ENCODE results near the gene TTN. TPM values are rescaled to one million over a fixed set of nuclear protein-coding genes. Genes with fewer than 3 reads are reported as not detected.

The TTN gene
- total RNA-seq, 1 experiment from 2014 or later = 1.1 TPM

GRCh38 chr2:178767094-178768060 lies 39.8 kb downstream of the TTN start:
- no peak overlapping the region for H3K4me2 ChIP-seq (ENCODE audit: low read length)
- H3K79me2 ChIP-seq (ENCODE audit: low read length) = no peaks in the 10 kb centered on the region
- no peaks in the 10 kb centered on the region for H3K27me3 ChIP-seq (ENCODE audit: low read length)
- CTCF ChIA-PET = no interaction called here
- H3K9ac ChIP-seq (ENCODE audit: low read length) = no peak overlapping the region
- H3K36me3 ChIP-seq (ENCODE audit: low read depth, low read length) = no peaks in the 10 kb centered on the region
- ATAC-seq (no peak), DNase-seq (no peak)
- H3K4me3 ChIP-seq (ENCODE audit: low read length) = no peak overlapping the region
- H3K9me2 ChIP-seq (replicated peaks; ENCODE audit: low read length) = no peaks in the 10 kb centered on the region
- no peaks in the 10 kb centered on the region for H4K20me1 ChIP-seq (ENCODE audit: low read length)
- H3K4me1 ChIP-seq (ENCODE audit: insufficient read depth, low read length) = peaks cover 13% of the 10 kb centered on the region
- no peaks in the 10 kb centered on the region for H3K9me3 ChIP-seq (ENCODE audit: low read length)
- no peak overlapping the region for H3K27ac ChIP-seq (ENCODE audit: low read length)
- TF ChIP-seq CTCF (conservative IDR thresholded peaks at IDR 0.05; ENCODE audit: low read depth, low read length) (no peak), EZH2 (IDR thresholded peaks at IDR 0.05; ENCODE audit: low read length, unreplicated experiment) (no peak), EZH2phosphoT487 (IDR thresholded peaks at IDR 0.05; ENCODE audit: borderline replicate concordance, low read length) (no peak)
- no TSS peak for BruUV-seq (replicated peaks)
- H2AFZ ChIP-seq (ENCODE audit: low read length) = no peak overlapping the region
- POLR2A ChIA-PET (ENCODE audit: unreplicated experiment) = interaction anchor here (0.5 kb wide), 1 partner anchor 44 kb away, joined by 4 read pairs; no protein-coding TSS in a partner anchor
- no peaks in the 10 kb centered on the region for H3F3A ChIP-seq (ENCODE audit: low read length, unreplicated experiment)
- intact Hi-C loops (cut with micrococcal nuclease) = loop anchor here (10.0 kb wide), 2 partner anchors 293 to 337 kb away; partner anchors contain the start of gene FKBP7

- BruUV-seq (replicated peaks) = no TSS peak
- no peak overlapping the region for H2AFZ ChIP-seq (ENCODE audit: low read length)
- no peaks in the 10 kb centered on the region for H3K9me3 ChIP-seq (ENCODE audit: low read length)
- no peak overlapping the region for H3K4me3 ChIP-seq (ENCODE audit: low read length)
- no peaks in the 10 kb centered on the region for H3K36me3 ChIP-seq (ENCODE audit: low read depth, low read length)
- H3K9ac ChIP-seq (ENCODE audit: low read length) = no peak overlapping the region
- peak; percentile 76 for ATAC-seq
- ChIA-PET CTCF (no interaction called here), POLR2A (ENCODE audit: unreplicated experiment) (interaction anchor here (0.6 kb wide), 1 partner anchor 65 kb away, joined by 7 read pairs; no protein-coding TSS in a partner anchor)
- no peaks in the 10 kb centered on the region for H3K9me2 ChIP-seq (replicated peaks; ENCODE audit: low read length)
- no peaks in the 10 kb centered on the region for H4K20me1 ChIP-seq (ENCODE audit: low read length)
- no peaks in the 10 kb centered on the region for H3F3A ChIP-seq (ENCODE audit: low read length, unreplicated experiment)
- peak; percentile 90 for DNase-seq
- peak overlapping the region; percentile 53 for H3K4me2 ChIP-seq (ENCODE audit: low read length)
- H3K27me3 ChIP-seq (ENCODE audit: low read length) = no peaks in the 10 kb centered on the region
- TF ChIP-seq CTCF (conservative IDR thresholded peaks at IDR 0.05; ENCODE audit: low read depth, low read length) (no peak), EZH2 (IDR thresholded peaks at IDR 0.05; ENCODE audit: low read length, unreplicated experiment) (no peak)
- H3K79me2 ChIP-seq (ENCODE audit: low read length) = no peaks in the 10 kb centered on the region
- peaks cover 18% of the 10 kb centered on the region for H3K4me1 ChIP-seq (ENCODE audit: insufficient read depth, low read length)
- H3K27ac ChIP-seq (ENCODE audit: low read length) = no peak overlapping the region
- intact Hi-C loops (cut with micrococcal nuclease) = loop anchor here (5.0 to 10.0 kb wide), 3 partner anchors 289 to 988 kb away; partner anchors contain the start of gene FKBP7
Observed at GRCh38 chr2:178764097-178764496, 43.1 kb downstream of the TTN start.

Data from PC-3 (cell line).